Mesenchymal stem cell (in vitro differentiated cells and primary cell): Measurements from ENCODE around the gene CHRM5.

Experiments used
- DNase-seq: peaks from one replicate; pipeline ENCODE4 v3.0.0-alpha.2; 2013
- H2AFZ ChIP-seq: one replicate; pipeline ENCODE4 v1.6.1; 2013; ENCODE audit warnings: low read depth, mild to moderate bottlenecking, control low read depth, inconsistent platforms, low read length, moderate library complexity
- H2AK5ac ChIP-seq: 2 replicates; pipeline ENCODE4 v1.6.1; 2013; ENCODE audit warnings: low read length, moderate library complexity, mild to moderate bottlenecking, inconsistent platforms; ENCODE audit not compliant: severe bottlenecking
- H2BK120ac ChIP-seq: one replicate; pipeline ENCODE4 v1.6.1; 2013; ENCODE audit warnings: low read depth, mild to moderate bottlenecking, inconsistent platforms, low read length, moderate library complexity
- H2BK12ac ChIP-seq, 2 experiments: one replicate each; pipeline ENCODE4 v1.6.1; 2013; ENCODE audit warnings: inconsistent platforms in 2 of 2, low read length in 2 of 2, mild to moderate bottlenecking in 2 of 2, moderate library complexity in 2 of 2, control low read depth in 1 of 2
- H2BK15ac ChIP-seq: one replicate; pipeline ENCODE4 v1.6.1; 2013; ENCODE audit warnings: mild to moderate bottlenecking, low read depth, inconsistent platforms; ENCODE audit not compliant: poor library complexity, severe bottlenecking
- H2BK5ac ChIP-seq: 2 replicates; pipeline ENCODE4 v1.6.1; 2013; ENCODE audit warnings: low read depth, mild to moderate bottlenecking, low read length, control low read depth, inconsistent platforms; ENCODE audit not compliant: poor library complexity, severe bottlenecking
- H3K14ac ChIP-seq, 2 experiments: one replicate each; pipeline ENCODE4 v1.6.1; 2013; ENCODE audit warnings: inconsistent platforms in 2 of 2, low read length in 2 of 2, control low read depth in 1 of 2, mild to moderate bottlenecking in 1 of 2, moderate library complexity in 1 of 2
- H3K18ac ChIP-seq, 2 experiments: one replicate each; pipeline ENCODE4 v1.6.1; 2013; ENCODE audit warnings: inconsistent platforms in 2 of 2, low read length in 2 of 2, control low read depth in 1 of 2, low read depth in 1 of 2, mild to moderate bottlenecking in 1 of 2
- H3K23ac ChIP-seq, 2 experiments: one replicate each; pipeline ENCODE4 v1.6.1; 2013; ENCODE audit warnings: inconsistent platforms in 2 of 2, low read length in 2 of 2, mild to moderate bottlenecking in 2 of 2, moderate library complexity in 2 of 2, control low read depth in 1 of 2
- H3K27ac ChIP-seq: 2 replicates; pipeline ENCODE4 v1.5.1; 2013; ENCODE audit warnings: mild to moderate bottlenecking, moderate library complexity, low read length, control low read depth, inconsistent platforms; ENCODE audit not compliant: poor library complexity, severe bottlenecking
- H3K27me3 ChIP-seq, 2 experiments: 2 replicates each; pipeline versions ENCODE4 v1.6.1 to v1.7.0; 2013; ENCODE audit warnings: low read length in 2 of 2, mild to moderate bottlenecking in 2 of 2, moderate library complexity in 2 of 2, control low read depth in 1 of 2, inconsistent platforms in 1 of 2; ENCODE audit not compliant: control insufficient read depth in 1 of 2, insufficient read depth in 1 of 2
- H3K36me3 ChIP-seq, 2 experiments: 2 replicates each; pipeline versions ENCODE4 v1.6.1 to v1.7.0; 2013; ENCODE audit warnings: low read length in 2 of 2, control low read depth in 1 of 2, inconsistent platforms in 1 of 2, low read depth in 1 of 2, mild to moderate bottlenecking in 1 of 2; ENCODE audit not compliant: insufficient read depth in 2 of 2, control insufficient read depth in 1 of 2
- H3K4ac ChIP-seq, 2 experiments: one replicate each; pipeline ENCODE4 v1.6.1; 2013; ENCODE audit warnings: inconsistent platforms in 2 of 2, low read length in 2 of 2, mild to moderate bottlenecking in 2 of 2, moderate library complexity in 2 of 2, control low read depth in 1 of 2, low read depth in 1 of 2
- H3K4me1 ChIP-seq: 2 replicates; pipeline ENCODE4 v1.6.1; 2013; ENCODE audit warnings: low read depth, low read length, control low read depth; ENCODE audit not compliant: control insufficient read depth, insufficient read depth
- H3K4me2 ChIP-seq: 2 replicates; pipeline ENCODE4 v1.6.1; 2013; ENCODE audit warnings: low read length, mild to moderate bottlenecking, inconsistent platforms; ENCODE audit not compliant: poor library complexity, severe bottlenecking
- H3K4me3 ChIP-seq, 2 experiments: 2 replicates each; pipeline versions ENCODE4 v1.5.1 to v1.7.0; 2013; ENCODE audit warnings: low read length in 2 of 2, mild to moderate bottlenecking in 2 of 2, control low read depth in 1 of 2, low read depth in 1 of 2; ENCODE audit not compliant: insufficient read depth in 1 of 2
- H3K79me1 ChIP-seq: replicated peaks from 2 replicates; pipeline ENCODE4 v1.6.1; 2013; ENCODE audit warnings: mild to moderate bottlenecking, control low read depth, low read length, inconsistent platforms; ENCODE audit not compliant: poor library complexity, severe bottlenecking
- H3K9ac ChIP-seq: 2 replicates; pipeline ENCODE4 v1.7.0; 2013; ENCODE audit warnings: mild to moderate bottlenecking, low read length, moderate library complexity
- H3K9me3 ChIP-seq: 2 replicates; pipeline ENCODE4 v1.7.0; 2013; ENCODE audit warnings: mild to moderate bottlenecking, low read length; ENCODE audit not compliant: control insufficient read depth
- H4K8ac ChIP-seq: one replicate; pipeline ENCODE4 v1.6.1; 2013; ENCODE audit warnings: inconsistent platforms, mild to moderate bottlenecking, low read length, moderate library complexity
- H4K91ac ChIP-seq: one replicate; pipeline ENCODE4 v1.6.1; 2013; ENCODE audit warnings: mild to moderate bottlenecking, low read length, inconsistent platforms
- WGBS: methylation state at CpG from one replicate; pipeline ENCODE4 v1.1.7; 2013; ENCODE audit warnings: mixed read lengths; 5-methylcytosine and 5-hydroxymethylcytosine counted together

CHRM5 gene

DNA sequence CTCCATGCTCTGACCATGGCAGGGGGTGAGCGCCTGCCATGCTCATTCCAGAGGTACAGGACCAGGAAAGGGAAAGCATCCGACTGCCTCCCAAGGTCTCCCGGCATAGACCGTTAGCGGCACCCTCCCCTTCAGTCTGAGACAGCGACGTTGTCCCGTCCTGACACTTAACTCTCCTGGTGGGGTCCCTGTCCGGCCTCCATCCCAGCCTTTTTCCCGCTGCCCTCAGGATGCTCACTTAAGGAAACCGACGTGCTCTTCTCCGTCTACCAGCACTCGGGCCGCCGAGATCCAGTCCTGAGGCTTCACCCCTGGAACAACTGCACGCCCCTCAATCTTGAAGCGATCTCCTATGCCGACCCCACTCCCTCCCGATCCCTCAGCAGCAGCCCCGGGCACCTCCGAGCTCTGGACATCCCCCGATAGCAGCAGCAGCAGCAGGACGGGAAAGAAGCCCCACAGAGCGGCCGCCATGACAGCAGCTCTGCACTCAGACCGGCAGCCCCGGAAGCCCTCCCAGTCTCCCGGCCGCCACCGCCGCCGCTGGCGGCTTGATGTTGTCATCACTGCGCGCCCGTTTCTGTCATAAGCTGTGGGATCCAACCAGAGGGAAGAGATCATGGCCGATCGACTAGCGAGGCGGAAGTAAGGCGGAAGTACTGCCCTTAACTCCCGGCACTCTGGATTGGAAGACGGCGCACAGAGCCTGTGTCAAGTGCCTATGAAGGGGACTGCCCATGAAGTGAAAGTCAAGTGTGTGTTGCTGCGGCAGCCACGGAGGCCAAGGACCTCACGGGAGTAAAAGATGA is 133.3 kb downstream of the CHRM5 start, which contains the start of the genes EMC7 and PGBD4:
Gene EMC7 (minus strand): TSS at position 497 of the 809 bp plus-strand sequence. CDS start 23 bp downstream, at position 474.
Gene PGBD4 (plus strand): TSS at position 718 of the 809 bp plus-strand sequence. CDS start 449 bp downstream, outside the sequence.
- peak within 1 kb of the TSS; percentile 39 for H2BK120ac ChIP-seq

DNA sequence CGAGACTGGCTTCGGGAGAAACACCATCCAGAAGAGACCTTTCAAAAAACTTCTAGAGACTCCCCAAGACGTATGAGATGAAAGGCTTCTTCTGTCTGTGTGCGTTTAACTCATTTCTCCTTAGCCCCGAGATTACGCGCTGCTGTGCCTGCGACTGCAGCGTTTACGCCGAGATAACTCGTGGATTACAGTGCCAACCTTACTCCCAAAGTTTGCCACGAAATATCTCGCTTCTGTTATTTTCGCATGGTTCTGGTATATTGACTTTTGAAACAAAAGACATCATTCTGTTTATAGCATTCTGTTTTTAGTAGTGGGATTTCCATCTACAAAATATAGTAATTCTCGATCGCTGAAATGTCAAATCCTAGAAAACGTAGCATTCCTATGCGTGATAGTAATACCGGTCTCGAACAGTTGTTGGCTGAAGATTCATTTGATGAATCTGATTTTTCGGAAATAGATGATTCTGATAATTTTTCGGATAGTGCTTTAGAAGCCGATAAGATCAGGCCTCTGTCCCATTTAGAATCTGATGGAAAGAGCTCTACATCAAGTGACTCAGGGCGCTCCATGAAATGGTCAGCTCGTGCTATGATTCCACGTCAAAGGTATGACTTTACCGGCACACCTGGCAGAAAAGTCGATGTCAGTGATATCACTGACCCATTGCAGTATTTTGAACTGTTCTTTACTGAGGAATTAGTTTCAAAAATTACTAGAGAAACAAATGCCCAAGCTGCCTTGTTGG is 134.1 kb downstream of the CHRM5 start:
- no peak overlapping the region for H2AK5ac ChIP-seq
- H4K91ac ChIP-seq: no peak overlapping the region
- peak overlapping the region; percentile 31 for H3K4me2 ChIP-seq
- H3K27ac ChIP-seq: peak overlapping the region; percentile 51
- H3K4me1 ChIP-seq: peaks cover 2% of the 10 kb centered on the region
- peaks cover 14% of the 10 kb centered on the region for H3K79me1 ChIP-seq
- H2BK12ac ChIP-seq: no peak overlapping the region
- H3K4ac ChIP-seq: no peak overlapping the region
- peaks cover 0 to 8% of the 10 kb centered on the region in 2 experiments for H3K36me3 ChIP-seq
- peak overlapping the region; percentile 100 for H3K9ac ChIP-seq
- H3K4me3 ChIP-seq: peak overlapping the region; percentile 51 to 100
- no peak for DNase-seq
- no peak overlapping the region for H3K23ac ChIP-seq
- no peak overlapping the region for H2BK15ac ChIP-seq
- WGBS: 39% methylated on average over 26 of the region's 29 CpGs
- no peak overlapping the region for H4K8ac ChIP-seq
- no peak overlapping the region for H2AFZ ChIP-seq
- no peaks in the 10 kb centered on the region for H3K27me3 ChIP-seq
- no peaks in the 10 kb centered on the region for H3K9me3 ChIP-seq
- H3K18ac ChIP-seq: peak overlapping the region in 1 of 2 experiments; percentile 64
- H2BK120ac ChIP-seq: no peak overlapping the region
- no peak overlapping the region for H3K14ac ChIP-seq
- no peak overlapping the region for H2BK5ac ChIP-seq

More for the DNA sequence above, 133.3 kb downstream of the CHRM5 start, which contains the start of the genes EMC7 and PGBD4:
- H2AK5ac ChIP-seq: no peak within 1 kb of the TSS
- H2BK5ac ChIP-seq: no peak within 1 kb of the TSS
- peaks cover 2% of the 10 kb centered on the region for H3K4me1 ChIP-seq
- H3K18ac ChIP-seq: peak within 1 kb of the TSS; percentile 64 to 92
- peak within 1 kb of the TSS; percentile 82 for H2BK15ac ChIP-seq
- H3K27ac ChIP-seq: peak within 1 kb of the TSS; percentile 66
- no peak within 1 kb of the TSS for H3K23ac ChIP-seq
- H3K79me1 ChIP-seq: peaks cover 14% of the 10 kb centered on the region
- H3K36me3 ChIP-seq: peaks cover 0 to 8% of the 10 kb centered on the region in 2 experiments
- peak within 1 kb of the TSS; percentile 75 for H3K4me2 ChIP-seq
- H3K4ac ChIP-seq: peak within 1 kb of the TSS; percentile 57 to 72
- peak within 1 kb of the TSS; percentile 77 for H4K91ac ChIP-seq
- no peaks in the 10 kb centered on the region for H3K9me3 ChIP-seq
- H3K14ac ChIP-seq: peak within 1 kb of the TSS in 1 of 2 experiments; percentile 71
- peak; percentile 100 for DNase-seq
- H3K27me3 ChIP-seq: no peaks in the 10 kb centered on the region
- under 1% methylated on average over 48 of the region's 48 CpGs for WGBS
- no peak within 1 kb of the TSS for H2BK12ac ChIP-seq
- H3K4me3 ChIP-seq: peak within 1 kb of the TSS; percentile 77 to 100
- H4K8ac ChIP-seq: peak within 1 kb of the TSS; percentile 86
- H3K9ac ChIP-seq: peak within 1 kb of the TSS; percentile 100
- H2AFZ ChIP-seq: peak within 1 kb of the TSS; percentile 73

DNA sequence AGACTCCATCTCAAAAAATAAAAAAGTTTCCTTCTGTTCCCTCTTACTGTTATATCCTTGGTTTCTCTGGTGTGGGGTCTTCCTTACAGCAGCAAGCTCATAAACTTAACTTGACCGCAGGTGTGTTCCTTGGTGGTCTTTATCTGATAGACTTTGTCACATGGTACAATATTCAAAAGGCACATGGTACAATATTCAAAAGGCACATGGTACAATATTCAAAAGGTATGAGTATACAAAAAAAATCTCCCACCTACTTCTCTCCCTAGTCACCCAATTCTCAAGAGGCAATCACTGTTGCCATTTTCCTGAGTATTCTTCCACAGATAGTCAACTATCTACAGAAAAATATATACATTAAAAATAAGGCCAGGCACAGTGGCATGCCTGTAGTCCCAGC is 138.1 kb downstream of the CHRM5 start:
- Histone ChIP-seq H3K36me3 (peaks cover 0 to 8% of the 10 kb centered on the region in 2 experiments), H2BK12ac (no peak overlapping the region), H3K18ac (no peak overlapping the region), H3K4me1 (no peaks in the 10 kb centered on the region), H3K14ac (no peak overlapping the region), H2BK120ac (no peak overlapping the region), H2BK5ac (no peak overlapping the region), H2BK15ac (no peak overlapping the region), H3K27ac (no peak overlapping the region), H3K4me3 (no peak overlapping the region), H3K4me2 (no peak overlapping the region), H4K91ac (no peak overlapping the region), H3K4ac (no peak overlapping the region), H3K27me3 (no peaks in the 10 kb centered on the region), H4K8ac (no peak overlapping the region), H2AK5ac (no peak overlapping the region), H3K79me1 (peaks cover 14% of the 10 kb centered on the region), H3K9ac (no peak overlapping the region), H2AFZ (no peak overlapping the region), H3K23ac (no peak overlapping the region), H3K9me3 (no peaks in the 10 kb centered on the region)
- WGBS: 83% methylated on average over 1 of the region's 1 CpG
- DNase-seq: no peak

DNA sequence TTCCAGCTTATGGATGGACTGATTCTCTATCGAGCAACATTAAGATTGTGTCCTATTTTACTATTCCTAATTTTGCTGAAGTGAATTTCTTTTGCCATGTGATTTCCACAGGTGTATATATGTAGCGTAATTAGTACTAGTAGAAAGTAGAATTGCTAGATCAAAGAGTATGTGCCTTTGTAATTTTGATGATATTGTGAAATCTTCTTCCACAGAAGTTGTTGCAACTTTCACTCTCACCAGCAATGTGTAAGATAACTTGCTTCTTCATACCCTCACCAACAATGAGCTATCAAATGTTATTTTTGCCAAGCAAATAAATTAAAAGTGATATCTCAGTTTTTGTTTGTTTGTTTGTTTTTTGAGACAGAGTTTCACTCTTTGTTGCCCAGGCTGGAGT is 139.0 kb downstream of the CHRM5 start:
- no peak overlapping the region for H3K14ac ChIP-seq
- H4K8ac ChIP-seq: no peak overlapping the region
- no peak overlapping the region for H2BK120ac ChIP-seq
- H3K4me3 ChIP-seq: no peak overlapping the region
- no peaks in the 10 kb centered on the region for H3K27me3 ChIP-seq
- H4K91ac ChIP-seq: no peak overlapping the region
- no peak overlapping the region for H2AFZ ChIP-seq
- H3K36me3 ChIP-seq: peaks cover 0 to 8% of the 10 kb centered on the region in 2 experiments
- H3K18ac ChIP-seq: no peak overlapping the region
- no peak overlapping the region for H2BK15ac ChIP-seq
- H3K9me3 ChIP-seq: no peaks in the 10 kb centered on the region
- no peak overlapping the region for H3K4ac ChIP-seq
- no peaks in the 10 kb centered on the region for H3K4me1 ChIP-seq
- no peak overlapping the region for H3K9ac ChIP-seq
- DNase-seq: no peak
- WGBS: 67% methylated on average over 1 of the region's 2 CpGs
- no peak overlapping the region for H2BK5ac ChIP-seq
- no peak overlapping the region for H2BK12ac ChIP-seq
- H3K4me2 ChIP-seq: no peak overlapping the region
- H3K27ac ChIP-seq: no peak overlapping the region
- no peak overlapping the region for H3K23ac ChIP-seq
- H3K79me1 ChIP-seq: peaks cover 14% of the 10 kb centered on the region
- H2AK5ac ChIP-seq: no peak overlapping the region
